HG03060 (cell line): ENCODE data around the gene NR3C2.

ENCODE experiments used
- ATAC-seq: cut with Tn5 transposase; IDR thresholded peaks from one replicate; pipeline ENCODE4 v1.9.1; 2021; ENCODE audit warnings: low read depth, moderate number of reproducible peaks; ENCODE audit not compliant: unreplicated experiment

Gene NR3C2

DNA sequence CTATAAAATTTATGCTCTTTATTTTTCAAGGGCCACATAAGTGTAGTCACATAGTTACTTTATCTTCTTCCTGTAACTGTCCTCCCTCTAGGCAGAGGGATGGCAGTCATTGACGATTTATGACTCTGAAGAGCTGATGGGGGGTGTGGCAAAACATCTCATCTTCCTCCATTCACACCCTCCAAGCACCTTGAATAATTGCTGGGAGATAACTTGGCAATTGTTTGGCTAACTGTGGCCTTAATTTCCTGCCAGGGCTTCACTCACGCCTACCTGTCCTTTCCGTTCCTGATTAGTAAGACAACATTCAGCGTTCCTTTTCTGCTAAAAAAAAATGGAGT, 381.1 kb downstream of the NR3C2 start:
- no peak for ATAC-seq

DNA sequence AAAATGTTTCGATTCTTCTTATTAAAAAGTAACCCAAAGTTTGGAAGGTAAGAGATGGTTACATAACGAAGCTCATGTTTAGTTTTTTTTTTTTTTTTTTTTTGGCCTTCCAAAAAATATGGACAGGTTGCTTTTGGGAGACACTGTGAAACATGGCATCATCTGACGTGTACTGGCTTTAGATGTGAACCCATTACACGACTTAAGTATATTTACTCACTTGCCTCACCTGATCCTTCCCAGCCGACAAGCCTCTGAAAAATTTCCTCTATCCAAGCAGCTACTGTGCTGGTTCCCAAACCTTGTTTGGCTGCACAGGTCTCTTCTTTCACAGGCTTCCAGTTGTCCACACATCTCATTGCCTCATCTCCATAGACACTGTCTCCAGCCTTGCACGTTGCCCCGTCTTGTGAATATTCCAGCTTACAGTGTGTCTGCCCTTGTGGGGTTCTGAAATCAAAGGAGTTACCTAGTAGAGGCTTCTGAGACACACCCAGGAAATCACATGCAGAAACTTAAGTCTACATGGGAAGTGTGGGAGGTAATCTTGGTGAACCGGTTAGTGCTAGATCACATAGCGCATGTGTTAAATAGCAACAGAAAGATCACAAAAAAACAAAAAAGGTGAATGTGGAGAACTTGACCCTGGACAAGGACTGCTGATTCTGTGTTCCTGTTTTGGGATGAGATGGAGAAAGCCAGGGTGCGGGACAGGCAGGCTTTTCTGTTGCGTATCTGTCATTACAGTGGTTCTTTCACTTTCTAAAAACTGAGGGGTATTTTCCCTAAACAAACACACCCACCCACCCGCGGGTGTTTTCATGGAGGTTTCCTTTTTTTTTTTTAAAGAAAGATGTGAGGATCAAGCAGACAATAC, 381.7 kb downstream of the NR3C2 start:
- ATAC-seq, result no peak

DNA sequence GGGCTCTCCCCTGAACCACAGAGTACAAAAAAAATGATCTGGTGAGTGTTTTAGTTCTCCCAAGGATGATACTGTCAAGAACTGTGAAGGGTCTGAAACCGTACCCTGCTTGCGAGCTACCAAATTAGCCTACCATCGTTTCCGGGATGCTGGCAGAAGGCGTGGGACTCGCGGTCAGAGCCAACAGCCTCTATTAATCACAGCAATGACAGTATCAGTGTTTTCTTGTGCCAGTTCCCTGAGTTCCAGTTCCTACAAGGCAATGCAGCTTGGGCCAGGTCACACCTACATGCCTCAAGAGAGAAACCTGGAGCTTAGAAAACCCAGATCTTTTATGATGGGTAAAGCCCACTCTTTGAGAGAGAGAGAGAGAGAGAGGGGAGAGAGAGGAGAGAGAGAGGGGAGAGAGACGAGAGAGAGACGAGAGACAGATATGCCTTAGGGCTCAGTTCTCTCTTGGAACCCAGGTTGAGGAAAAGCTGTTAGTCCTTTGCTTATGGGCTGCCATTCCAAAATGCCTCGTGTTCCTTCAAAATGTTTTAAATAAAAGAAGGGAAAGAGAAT, 382.5 kb downstream of the NR3C2 start:
- no peak for ATAC-seq

DNA sequence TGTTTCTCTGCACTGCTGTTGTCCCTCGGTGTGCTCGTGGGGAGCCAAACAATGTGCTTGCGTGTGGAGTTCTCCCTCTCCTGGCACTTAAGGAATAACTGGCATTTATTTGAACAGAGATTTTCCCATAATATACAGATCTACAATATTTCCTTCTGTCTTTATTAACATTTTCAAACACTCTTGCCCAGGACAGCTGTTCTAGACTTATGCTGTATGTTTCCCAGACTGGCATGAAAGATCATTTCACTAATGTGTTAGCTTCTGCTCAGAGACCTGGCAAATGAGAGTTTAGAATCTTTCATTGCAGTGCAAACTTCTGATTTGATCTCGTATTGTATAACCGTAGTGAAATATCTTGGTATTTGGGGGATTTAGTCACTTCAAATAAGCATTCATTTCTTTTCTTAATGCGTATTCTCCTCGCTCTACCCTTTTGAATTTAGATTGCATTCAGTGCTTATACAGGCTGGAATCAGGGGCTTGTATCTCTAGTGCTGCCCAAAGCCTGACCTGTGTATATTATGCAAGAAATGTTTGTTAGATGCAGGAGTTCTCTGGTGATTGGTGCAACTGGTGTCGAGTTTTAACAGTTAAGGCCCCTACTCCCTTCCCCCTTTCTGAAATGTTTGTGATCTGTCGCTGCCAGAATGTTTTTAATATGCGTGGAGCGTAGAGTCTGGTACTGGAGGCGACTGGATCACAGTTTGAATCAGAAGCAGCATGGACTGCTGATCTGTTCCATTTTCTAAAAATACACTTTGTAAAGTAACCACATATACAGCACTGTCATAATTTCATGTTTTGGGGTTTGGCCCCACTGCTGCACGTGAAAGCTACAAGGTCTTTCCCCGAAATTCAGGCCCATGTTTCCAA, 384.0 kb downstream of the NR3C2 start:
- ATAC-seq, result no peak

DNA sequence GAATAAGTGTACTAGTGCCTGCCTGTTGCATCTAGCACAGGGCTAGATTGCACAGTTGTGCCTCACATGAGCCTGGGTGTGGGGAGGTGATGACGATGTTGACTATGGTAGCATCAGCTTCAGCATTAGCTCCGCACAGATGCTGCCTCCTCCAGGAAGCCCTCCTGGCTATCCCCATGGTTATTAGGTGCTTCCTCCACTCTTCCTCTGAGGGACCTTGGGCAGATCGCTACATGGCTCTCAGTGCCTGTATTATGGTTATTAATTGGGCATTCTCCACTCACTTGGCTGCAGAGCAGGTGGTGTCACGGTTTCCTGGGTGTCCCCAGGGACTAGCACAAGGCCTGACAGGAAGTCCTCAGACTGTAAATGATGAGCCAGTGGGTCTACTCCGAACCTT, 384.7 kb downstream of the NR3C2 start:
- ATAC-seq, result peak; percentile 36

DNA sequence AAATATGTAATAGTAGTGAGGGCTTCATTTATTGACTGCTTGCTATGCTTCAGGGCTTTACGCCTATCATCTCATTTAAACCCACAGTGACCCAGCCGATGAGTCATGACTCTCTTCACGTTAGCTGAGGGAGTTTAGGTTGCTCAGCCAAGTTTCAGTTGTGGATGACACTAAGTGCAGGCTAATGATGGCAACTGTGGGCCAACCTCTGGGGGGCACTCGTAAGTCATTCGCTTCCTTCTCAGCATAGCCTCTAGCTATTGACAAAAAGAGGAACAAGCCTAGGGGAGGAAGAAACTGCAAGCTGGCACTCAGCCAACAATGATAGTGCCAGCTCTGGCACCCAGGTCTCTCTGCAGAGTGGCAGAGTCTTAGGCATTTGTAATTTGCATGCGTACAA, 385.3 kb downstream of the NR3C2 start:
- peak; percentile 92 for ATAC-seq

DNA sequence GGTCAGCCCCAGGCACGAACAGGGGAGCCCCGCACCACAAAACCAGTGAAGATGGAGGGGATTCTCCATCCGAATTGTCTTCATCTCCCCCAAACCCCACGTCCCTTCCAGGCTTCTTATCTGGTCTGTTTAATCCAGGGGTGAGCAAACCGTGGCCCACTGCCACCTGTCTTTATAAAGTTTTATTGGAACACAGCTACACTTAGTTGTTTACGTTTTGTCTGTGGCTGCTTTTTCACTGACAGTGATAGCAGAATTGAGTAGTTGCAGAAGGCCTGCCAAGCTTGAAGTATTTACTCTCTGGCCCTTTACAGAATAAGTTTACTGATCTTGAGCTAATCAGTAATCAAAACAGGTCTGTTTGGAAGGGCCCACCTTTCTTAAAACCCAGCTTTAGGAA, 386.4 kb downstream of the NR3C2 start:
- ATAC-seq, result no peak

DNA sequence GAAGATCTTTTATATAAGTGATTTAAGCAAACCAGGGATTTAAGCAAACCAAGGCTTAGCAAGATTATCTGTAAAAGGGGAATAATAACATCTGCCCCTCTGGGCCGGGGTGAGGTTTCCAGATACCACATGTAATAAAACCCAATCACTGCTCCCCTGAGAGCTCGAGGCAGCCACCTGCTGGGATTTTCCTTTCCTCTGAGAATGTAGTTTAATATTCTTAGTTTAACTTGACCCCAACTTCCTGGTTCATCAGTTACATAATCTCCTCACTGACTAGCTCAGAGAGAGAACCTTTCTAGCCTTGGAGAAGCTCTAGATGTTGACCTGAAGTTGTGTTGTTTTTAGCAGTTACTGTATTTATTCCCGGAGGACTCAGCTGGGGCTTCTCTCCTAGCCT, 387.9 kb downstream of the NR3C2 start:
- no peak for ATAC-seq

DNA sequence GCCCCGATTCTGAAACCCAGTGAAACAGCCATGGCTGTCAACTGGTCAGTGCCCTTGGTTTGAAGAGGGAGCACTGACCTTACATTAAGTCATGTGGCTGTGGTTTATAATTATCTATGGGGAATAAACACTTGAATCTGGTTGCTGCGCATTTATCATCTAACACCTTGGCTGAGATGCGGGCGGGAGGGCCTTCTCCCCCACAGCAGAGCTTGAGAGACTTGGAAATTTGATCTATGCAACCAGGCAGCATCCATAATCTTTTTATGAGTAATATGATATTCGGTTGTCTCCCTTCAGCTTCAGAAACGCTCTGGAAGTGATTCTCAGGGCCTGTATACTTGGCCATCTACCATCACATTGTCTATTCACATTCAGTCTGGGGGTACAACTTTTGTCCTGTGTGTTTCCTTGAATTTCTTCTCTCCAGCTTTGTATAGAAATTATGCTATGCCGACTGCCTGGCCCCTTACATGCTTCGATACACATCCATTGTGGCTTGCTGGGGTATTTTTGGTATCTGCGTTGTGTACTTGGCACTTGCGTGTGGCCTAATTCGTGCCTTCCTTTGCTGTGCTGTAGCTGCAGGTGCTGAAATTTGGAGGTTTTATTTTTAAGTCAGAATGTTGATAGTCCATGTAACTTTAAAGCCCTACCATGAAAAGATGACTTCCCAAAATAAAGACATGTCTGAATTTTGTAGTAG, 388.8 kb downstream of the NR3C2 start:
- ATAC-seq, result no peak

DNA sequence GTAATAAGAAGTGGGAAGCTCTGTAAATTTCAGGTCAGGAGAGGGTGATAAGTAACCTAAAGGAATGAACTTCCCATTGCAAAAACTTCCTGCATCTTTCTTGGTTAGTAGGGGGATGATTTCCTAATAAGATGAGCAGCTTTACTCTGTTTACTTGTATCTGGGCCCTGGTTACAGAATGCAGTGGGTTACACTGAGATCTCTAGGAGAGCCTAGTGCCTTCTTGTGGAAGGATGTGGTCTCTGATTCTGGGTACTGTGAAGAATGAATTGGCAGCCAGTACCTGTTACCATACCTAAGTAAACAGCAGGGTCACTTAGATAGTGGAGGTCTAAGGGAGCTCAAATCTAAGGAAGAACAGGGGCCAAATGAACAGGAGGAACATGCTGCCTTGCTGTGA, 389.8 kb downstream of the NR3C2 start:
- ATAC-seq, result no peak

DNA sequence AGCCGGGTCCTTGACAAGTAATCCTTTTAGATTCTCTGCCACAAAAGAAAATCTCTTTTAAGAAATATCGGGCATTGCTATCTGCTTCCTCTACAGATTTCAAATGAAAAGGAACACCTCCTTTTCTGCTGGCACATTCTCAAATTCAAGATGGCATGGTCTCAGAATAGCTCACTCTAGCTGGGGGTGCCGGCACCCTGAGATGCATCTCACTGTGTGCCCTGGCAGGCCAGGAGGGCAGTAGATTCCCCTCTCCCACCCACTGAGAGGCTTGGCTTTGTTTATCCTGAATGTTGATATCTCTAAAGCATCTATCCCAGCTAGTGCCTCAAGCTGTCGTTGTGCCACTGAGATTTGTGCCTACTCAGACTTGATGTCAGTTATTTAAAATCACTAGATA, 390.8 kb downstream of the NR3C2 start:
- ATAC-seq, result no peak

DNA sequence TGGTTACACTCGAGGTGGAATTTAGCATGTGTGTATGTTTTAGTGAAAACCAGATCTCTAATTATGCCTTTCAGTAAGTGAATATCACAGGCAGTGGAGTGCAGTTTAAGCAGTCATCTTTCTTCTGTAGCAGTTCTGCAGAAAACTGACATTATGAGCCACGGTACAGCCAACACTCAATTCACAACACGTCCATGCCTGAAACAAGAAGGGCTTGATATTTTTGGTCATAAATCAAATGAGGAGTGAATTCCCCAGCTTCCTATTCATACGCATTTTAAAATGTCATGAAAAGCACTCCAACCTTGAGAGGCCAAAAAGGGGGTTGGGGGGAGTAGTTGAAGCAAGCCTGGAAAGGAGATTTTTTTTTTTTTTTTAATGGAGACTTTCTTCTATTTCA, 393.6 kb downstream of the NR3C2 start:
- no peak for ATAC-seq

DNA sequence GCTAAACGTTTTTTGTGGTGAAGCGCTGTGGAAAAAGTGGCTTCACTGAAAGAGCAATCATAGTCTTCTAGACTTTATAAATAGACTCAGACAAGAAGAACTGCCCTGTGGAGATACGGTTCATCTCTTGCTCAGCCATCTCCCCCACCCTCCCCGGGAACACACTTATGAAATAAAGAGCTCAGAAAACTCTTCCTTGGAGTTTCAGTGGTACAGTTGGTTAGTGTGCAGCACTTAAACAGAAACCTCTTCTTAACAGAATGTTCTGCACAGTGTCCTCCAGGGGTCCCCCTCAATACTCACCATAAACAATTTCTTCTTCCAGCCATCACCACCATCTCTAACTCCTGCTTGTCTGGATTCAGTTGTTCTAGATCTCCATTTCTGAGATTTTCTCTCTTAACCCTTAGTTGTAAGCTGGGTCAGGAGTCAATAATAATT, 397.3 kb downstream of the NR3C2 start:
- ATAC-seq, result peak; percentile 97

DNA sequence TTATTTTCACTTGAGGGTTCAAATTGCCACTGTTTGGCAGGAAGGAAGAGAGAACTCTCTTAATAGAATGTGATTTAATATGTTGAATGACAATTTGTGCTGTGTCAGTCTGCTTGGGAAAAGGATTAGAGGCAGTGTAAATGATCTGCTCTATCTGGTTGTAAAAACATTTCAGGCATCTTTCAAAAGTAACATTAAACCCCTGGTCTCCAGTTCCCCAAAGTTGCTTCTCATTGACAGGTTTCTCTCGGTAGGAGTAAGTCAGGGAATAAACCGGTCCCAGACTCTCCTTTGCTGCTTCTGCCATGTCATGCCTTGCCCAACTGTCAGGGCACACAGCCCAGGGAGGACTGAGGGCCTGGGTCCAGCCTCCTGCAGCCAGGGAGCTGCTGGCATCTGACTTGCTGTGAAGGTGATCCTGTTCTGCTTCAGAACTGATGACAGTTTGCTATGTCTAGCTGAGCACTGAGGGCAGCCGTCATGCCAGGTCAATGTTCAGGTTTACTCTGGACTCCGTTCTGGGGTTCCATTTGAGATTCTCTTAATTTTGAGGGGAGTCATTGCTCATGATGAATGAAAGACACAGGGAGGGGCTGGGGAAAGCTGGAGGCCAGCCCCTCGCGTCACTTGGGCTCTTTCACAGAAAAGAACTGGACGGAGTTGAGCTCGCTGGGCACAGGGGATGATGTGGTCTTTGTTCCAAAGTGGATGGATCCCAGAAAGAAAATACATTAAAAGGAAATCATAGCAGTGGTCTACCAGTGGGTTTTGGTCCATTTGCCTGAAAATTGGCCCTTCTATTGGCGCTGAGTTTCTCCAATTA, 397.9 kb downstream of the NR3C2 start:
- no peak for ATAC-seq

DNA sequence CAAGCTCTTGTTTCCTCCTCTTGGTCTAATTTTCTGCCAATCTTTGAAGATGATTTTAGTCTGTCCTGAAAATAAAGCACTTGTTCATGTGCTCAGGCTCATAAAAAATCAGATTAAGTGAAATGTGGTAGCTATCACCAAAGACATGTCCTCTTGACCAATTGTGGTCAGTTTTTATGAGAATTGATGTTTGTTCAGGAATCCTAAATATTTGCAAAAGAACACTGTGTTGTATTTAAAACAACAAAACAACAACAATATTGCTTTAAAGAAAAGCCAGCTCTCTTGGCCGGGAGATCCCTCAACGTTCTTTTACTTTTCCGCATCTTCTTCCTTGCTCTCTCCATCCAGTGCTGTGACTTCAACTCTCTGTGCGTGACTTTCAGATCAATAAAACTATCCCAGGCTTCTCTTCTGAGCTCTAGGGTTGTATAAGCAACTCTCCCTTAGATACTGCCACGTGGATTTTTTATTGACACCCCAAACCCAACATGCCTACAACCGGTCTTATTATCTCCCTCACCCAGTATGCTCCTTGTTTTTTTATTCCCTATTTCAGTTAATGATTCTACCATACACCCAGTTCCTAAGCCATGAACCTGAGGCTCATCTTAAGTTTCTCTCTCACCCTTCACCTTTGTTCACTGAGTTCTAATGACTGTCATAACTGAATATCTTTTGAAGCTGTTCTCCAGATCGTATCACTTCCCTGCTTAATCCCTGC, 400.4 kb downstream of the NR3C2 start:
- no peak for ATAC-seq

DNA sequence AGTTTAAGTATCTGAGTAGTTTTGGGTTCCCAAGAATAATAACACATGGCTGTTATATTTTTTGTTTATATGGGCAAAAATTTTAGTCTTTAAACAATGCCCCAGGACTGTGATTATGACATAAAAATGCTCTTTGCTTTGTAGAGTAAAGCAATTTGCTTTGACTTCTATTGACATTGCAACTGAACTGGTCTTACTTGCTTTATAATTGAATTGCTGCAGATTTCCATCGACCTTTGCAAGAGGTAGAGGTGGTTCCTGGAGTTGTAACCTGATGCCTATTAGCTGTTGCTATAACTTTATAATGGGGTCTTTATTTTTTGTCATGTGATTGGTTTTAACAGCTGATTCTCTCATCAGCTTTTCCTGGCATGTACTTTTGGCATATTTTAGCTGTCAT, 407.4 kb downstream of the NR3C2 start:
- ATAC-seq, result no peak

DNA sequence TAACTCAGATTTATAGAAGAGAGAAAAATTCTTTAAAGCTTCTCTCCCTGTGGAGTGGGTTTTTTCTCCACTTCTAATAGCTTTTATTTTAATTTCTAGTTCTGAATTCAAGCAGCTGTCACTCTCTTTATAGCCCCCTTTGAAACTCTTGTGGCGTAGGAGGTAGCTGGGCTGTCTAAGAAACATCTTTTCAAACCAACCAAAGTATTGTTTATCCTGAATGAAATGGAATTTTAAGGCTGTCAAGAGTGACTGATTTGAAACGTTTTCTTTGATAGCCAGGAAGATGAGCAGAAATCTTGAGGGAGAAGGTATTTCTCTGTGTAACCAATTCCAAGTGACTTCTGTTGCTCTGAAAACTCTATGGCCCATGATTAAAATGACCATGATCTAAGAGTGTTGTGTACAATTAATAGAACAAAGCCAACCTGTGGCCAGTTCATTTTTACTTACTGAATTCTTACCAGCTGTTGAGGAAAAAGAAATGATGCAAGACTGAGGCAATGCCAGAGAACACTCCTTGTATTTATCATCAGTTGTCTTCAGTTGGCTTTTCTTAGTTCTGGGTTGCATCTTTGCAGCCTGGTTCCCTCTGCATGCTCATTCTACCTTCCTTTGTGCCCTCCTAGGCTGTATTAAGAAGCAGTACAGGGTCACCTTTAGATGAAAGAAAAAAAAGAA, 411.9 kb downstream of the NR3C2 start:
- no peak for ATAC-seq

DNA sequence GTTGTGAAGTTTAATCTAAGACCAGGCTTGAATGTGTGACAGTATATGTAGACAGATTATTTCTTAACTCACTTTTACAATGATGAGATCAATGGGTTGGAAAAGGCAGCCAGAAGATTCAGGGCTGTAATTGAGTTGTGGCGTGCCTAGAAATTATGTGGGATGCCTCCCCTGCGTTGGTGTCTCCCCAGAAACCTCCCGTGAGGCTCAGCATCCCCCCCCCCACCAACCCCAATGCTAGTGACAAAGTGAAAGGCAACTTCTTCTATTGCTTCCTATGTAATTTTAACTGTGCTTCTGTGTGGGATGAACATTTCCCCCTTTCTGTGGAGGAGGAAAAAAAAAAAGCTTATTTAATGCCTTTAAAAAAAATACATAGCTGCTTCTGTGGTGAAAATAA, 412.4 kb downstream of the NR3C2 start:
- no peak for ATAC-seq
